Endodermal cell (in vitro differentiated cells): ENCODE measurements around the gene CREB3L2. TPM values are rescaled to one million over a fixed set of nuclear protein-coding genes. Genes with fewer than 3 reads are reported as not detected.

Experiments used
- DNase-seq: peaks from one replicate; pipeline ENCODE4 v3.0.0-alpha.2; 2017
- H3K27ac ChIP-seq: 2 replicates; pipeline ENCODE4 v1.5.1; 2013; ENCODE audit warnings: mild to moderate bottlenecking, low read depth, low read length, moderate library complexity
- H3K27me3 ChIP-seq: 2 replicates; pipeline ENCODE4 v1.6.1; 2013; ENCODE audit warnings: mild to moderate bottlenecking, low read length, moderate library complexity; ENCODE audit not compliant: insufficient read depth, control insufficient read depth, poor library complexity, severe bottlenecking
- H3K36me3 ChIP-seq: 2 replicates; pipeline ENCODE4 v1.7.0; 2013; ENCODE audit warnings: mild to moderate bottlenecking, low read length, moderate library complexity; ENCODE audit not compliant: control insufficient read depth, insufficient read depth
- H3K4me1 ChIP-seq: one replicate; pipeline ENCODE4 v1.7.0; 2013; ENCODE audit warnings: low read length; ENCODE audit not compliant: control insufficient read depth, insufficient read depth
- H3K4me3 ChIP-seq: 2 replicates; pipeline ENCODE4 v1.5.1; 2013; ENCODE audit warnings: mild to moderate bottlenecking, low read length, moderate library complexity
- H3K9ac ChIP-seq: 2 replicates; pipeline ENCODE4 v1.6.1; 2013; ENCODE audit warnings: mild to moderate bottlenecking, low read length, moderate library complexity; ENCODE audit not compliant: poor library complexity, severe bottlenecking; ENCODE audit errors: extremely low read depth
- H3K9me3 ChIP-seq: 2 replicates; pipeline ENCODE4 v1.6.1; 2013; ENCODE audit warnings: mild to moderate bottlenecking, low read length, moderate library complexity; ENCODE audit not compliant: control insufficient read depth
- H3K27ac Mint-ChIP-seq: 2 replicates; pipeline ENCODE4 v1.8.0; 2020; ENCODE audit warnings: mixed read lengths
- H3K27me3 Mint-ChIP-seq: 2 replicates; pipeline ENCODE4 v1.8.0; 2021; ENCODE audit warnings: mild to moderate bottlenecking, mixed read lengths; ENCODE audit not compliant: insufficient read depth
- H3K36me3 Mint-ChIP-seq: 2 replicates; pipeline ENCODE4 v1.8.0; 2020; ENCODE audit warnings: low read depth, mixed read lengths
- H3K4me1 Mint-ChIP-seq: 2 replicates; pipeline ENCODE4 v1.8.0; 2020; ENCODE audit warnings: mixed read lengths
- H3K4me3 Mint-ChIP-seq: 2 replicates; pipeline ENCODE4 v1.8.0; 2020; ENCODE audit warnings: mild to moderate bottlenecking, moderate library complexity, mixed read lengths
- H3K9me3 Mint-ChIP-seq: 2 replicates; pipeline ENCODE4 v1.8.0; 2020; ENCODE audit warnings: mild to moderate bottlenecking, mixed read lengths
- WGBS, 2 experiments: methylation state at CpG; one replicate each; pipeline versions ENCODE4 v1.1.5 to v1.1.7; 2013; ENCODE audit warnings: missing lambda C conversion rate in 2 of 2, mixed read lengths in 1 of 2; ENCODE audit not compliant: insufficient coverage in 1 of 2, insufficient read length in 1 of 2; 5-methylcytosine and 5-hydroxymethylcytosine counted together
- total RNA-seq, 2 donors: library from RNA; stranded (reverse); fragmentation: NEBNext Ultra II Directional in 1 of 2; extraction: Animal tissue kit (Norgen Biotek cat#: 25700) in 1 of 2; gene quantifications; 2 replicates in 1 of 2; 3 replicates in 1 of 2; pipeline ENCODE4 v1.2.1, GENCODE V29; 2021
- TF ChIP-seq, protein P1 (sequence below): fragments of 200-600 bp; sonication (generic); conservative IDR thresholded peaks from 2 replicates; pipeline ENCODE4 v1.5.0; 2021; ENCODE audit warnings: antibody characterized with exemption, mild to moderate bottlenecking

Gene CREB3L2
- total RNA-seq, 2 donors from 2014 or later, result 48.2 to 80.2 TPM

DNA sequence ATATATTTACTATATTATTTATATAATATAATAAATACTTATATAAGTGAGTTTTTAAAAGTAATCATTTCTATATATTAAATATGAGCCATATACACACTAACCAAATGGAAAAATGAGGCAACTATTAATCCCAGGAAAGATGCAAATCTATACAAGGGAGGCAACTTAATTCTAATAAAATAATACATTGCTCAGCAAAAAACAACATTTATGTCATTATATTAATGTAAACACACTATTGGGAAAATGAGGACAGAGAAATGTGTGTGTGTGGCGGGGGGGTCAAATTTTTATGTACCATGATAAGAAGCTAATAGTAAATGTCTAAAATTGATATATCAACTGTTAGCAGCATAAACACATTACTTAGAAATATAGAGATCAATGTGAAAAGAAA, 131.8 kb downstream of the CREB3L2 start:
- H3K27me3 Mint-ChIP-seq, result no peaks in the 10 kb centered on the region
- Histone ChIP-seq H3K9ac (no peak overlapping the region), H3K27ac (no peak overlapping the region), H3K36me3 (peaks cover 72% of the 10 kb centered on the region), H3K27me3 (no peaks in the 10 kb centered on the region), H3K4me3 (no peak overlapping the region), H3K4me1 (no peaks in the 10 kb centered on the region), H3K9me3 (peaks cover 25% of the 10 kb centered on the region)
- no peak overlapping the region for H3K4me3 Mint-ChIP-seq
- peaks cover 75% of the 10 kb centered on the region for H3K36me3 Mint-ChIP-seq
- peaks cover 9% of the 10 kb centered on the region for H3K9me3 Mint-ChIP-seq
- H3K4me1 Mint-ChIP-seq, result no peaks in the 10 kb centered on the region
- DNase-seq, result no peak
- H3K27ac Mint-ChIP-seq, result no peak overlapping the region
- no CpG with 5 or more reads among the region's 1 CpG for WGBS, 2 experiments
- TF ChIP-seq, protein P1, sequence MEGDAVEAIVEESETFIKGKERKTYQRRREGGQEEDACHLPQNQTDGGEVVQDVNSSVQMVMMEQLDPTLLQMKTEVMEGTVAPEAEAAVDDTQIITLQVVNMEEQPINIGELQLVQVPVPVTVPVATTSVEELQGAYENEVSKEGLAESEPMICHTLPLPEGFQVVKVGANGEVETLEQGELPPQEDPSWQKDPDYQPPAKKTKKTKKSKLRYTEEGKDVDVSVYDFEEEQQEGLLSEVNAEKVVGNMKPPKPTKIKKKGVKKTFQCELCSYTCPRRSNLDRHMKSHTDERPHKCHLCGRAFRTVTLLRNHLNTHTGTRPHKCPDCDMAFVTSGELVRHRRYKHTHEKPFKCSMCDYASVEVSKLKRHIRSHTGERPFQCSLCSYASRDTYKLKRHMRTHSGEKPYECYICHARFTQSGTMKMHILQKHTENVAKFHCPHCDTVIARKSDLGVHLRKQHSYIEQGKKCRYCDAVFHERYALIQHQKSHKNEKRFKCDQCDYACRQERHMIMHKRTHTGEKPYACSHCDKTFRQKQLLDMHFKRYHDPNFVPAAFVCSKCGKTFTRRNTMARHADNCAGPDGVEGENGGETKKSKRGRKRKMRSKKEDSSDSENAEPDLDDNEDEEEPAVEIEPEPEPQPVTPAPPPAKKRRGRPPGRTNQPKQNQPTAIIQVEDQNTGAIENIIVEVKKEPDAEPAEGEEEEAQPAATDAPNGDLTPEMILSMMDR, result no peak

GRCh38 chr7:137869260-137869659, 132.6 kb downstream of the CREB3L2 start:
- no peak overlapping the region for H3K27ac ChIP-seq
- WGBS, 2 experiments, result 90% methylated on average over 3 of the region's 3 CpGs; no CpG with 5 or more reads in 1 of the 2 experiments
- Mint-ChIP-seq H3K36me3 (peaks cover 72% of the 10 kb centered on the region), H3K9me3 (peaks cover 9% of the 10 kb centered on the region), H3K27ac (no peak overlapping the region), H3K4me3 (no peak overlapping the region), H3K4me1 (no peaks in the 10 kb centered on the region), H3K27me3 (no peaks in the 10 kb centered on the region)
- no peak overlapping the region for H3K9ac ChIP-seq
- DNase-seq, result no peak
- no peaks in the 10 kb centered on the region for H3K27me3 ChIP-seq
- no peaks in the 10 kb centered on the region for H3K4me1 ChIP-seq
- peaks cover 69% of the 10 kb centered on the region for H3K36me3 ChIP-seq
- TF ChIP-seq, protein P1, result no peak
- peaks cover 25% of the 10 kb centered on the region for H3K9me3 ChIP-seq
- no peak overlapping the region for H3K4me3 ChIP-seq

- H3K27me3 Mint-ChIP-seq, result no peaks in the 10 kb centered on the region
- H3K27ac Mint-ChIP-seq, result no peak overlapping the region
- WGBS, 2 experiments, result 99 to 100% methylated on average over 1 to 3 of the region's 3 CpGs
- peaks cover 25% of the 10 kb centered on the region for H3K9me3 ChIP-seq
- H3K4me3 ChIP-seq, result no peak overlapping the region
- H3K27me3 ChIP-seq, result no peaks in the 10 kb centered on the region
- no peaks in the 10 kb centered on the region for H3K4me1 ChIP-seq
- H3K9ac ChIP-seq, result no peak overlapping the region
- peaks cover 55% of the 10 kb centered on the region for H3K36me3 Mint-ChIP-seq
- TF ChIP-seq, protein P1, result no peak
- peaks cover 68% of the 10 kb centered on the region for H3K36me3 ChIP-seq
- no peaks in the 10 kb centered on the region for H3K4me1 Mint-ChIP-seq
- H3K4me3 Mint-ChIP-seq, result no peak overlapping the region
- no peak overlapping the region for H3K27ac ChIP-seq
- no peak for DNase-seq
- peaks cover 9% of the 10 kb centered on the region for H3K9me3 Mint-ChIP-seq
Observed at GRCh38 chr7:137867289-137867688, 134.6 kb downstream of the CREB3L2 start.
